Panc1 (cell line): ENCODE results near the gene CRYBG1.

Experiments used
- CTCF ChIP-seq: fragments of 450-650 bp; IDR thresholded peaks from 2 replicates; pipeline ENCODE4 v1.5.1; 2017; ENCODE audit warnings: mild to moderate bottlenecking
- POLR2AphosphoS5 ChIP-seq: IDR thresholded peaks from 2 replicates; pipeline ENCODE4 v1.6.1; 2012; ENCODE audit warnings: mild to moderate bottlenecking, low read depth, low read length, moderate library complexity
- SIN3A ChIP-seq: IDR thresholded peaks from 2 replicates; pipeline ENCODE4 v1.6.1; 2012; ENCODE audit warnings: low read depth, mild to moderate bottlenecking, low read length, moderate library complexity, borderline replicate concordance; ENCODE audit not compliant: insufficient read depth

- TF ChIP-seq CTCF: no peak
- no peak for TF ChIP-seq POLR2AphosphoS5
- TF ChIP-seq SIN3A: no peak
Observed at GRCh38 chr6:106387875-106388274, 27.4 kb downstream of the CRYBG1 start.
